NCI-H2171 (cell line): ENCODE data around the gene LIPA.

Experiments used
- DNase-seq: peaks from one replicate; lab custom pipeline; 2025; lab: John Stamatoyannopoulos, UW

Gene LIPA

DNA sequence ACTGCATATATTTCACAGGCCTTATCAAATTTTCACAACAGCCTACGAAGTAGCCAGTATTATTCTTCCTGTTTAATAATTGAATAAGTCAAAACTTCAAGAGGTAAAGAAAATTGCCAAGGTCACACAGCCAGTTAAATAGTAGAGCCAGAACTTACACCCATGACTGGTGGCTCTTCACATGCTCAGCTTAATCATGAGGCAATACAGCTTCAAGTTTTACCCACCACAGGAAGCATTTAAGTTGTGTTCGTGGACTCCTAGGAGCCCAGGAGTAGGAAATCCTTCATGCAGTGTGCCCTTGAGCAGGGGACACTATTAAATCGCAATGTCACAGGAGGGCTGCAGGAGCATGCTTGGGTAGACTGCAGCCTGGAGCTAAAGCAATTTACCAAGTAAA lies 11.1 kb downstream of the LIPA start:
- no peak for DNase-seq

DNA sequence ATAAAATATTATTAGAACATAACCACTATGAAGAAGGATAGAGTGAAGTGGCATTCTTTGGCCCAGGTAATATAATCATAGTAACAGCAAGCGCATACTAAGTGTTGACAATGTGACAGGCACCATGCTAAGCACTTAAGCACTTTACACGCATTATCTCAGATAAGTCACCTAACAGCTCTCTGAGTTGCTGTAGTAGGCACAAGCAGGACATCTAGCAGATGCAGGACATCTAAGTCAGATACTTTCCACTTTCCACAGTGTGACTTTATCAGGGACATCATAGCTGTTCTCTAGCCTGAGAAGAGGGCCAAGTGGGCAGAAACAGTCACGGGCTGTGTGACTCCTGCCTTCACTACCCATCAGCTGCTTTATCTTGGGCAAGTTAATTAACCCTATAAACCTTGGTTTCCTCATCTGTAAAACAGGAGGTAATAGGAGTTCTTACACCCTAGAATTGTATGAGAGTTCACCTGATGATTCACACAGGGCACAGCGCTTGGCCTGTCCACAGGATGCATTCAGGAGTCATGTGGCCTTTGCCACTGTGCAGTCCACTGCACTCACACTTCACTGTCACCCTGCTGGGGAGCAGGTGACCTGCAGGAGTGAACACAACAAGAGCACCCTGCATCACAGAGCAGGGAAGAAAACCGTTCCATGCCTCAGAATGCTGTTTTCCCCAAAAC lies 12.5 kb downstream of the LIPA start:
- no peak for DNase-seq

GRCh38 chr10:89237849-89238248 lies 13.7 kb downstream of the LIPA start:
- DNase-seq = no peak

DNA sequence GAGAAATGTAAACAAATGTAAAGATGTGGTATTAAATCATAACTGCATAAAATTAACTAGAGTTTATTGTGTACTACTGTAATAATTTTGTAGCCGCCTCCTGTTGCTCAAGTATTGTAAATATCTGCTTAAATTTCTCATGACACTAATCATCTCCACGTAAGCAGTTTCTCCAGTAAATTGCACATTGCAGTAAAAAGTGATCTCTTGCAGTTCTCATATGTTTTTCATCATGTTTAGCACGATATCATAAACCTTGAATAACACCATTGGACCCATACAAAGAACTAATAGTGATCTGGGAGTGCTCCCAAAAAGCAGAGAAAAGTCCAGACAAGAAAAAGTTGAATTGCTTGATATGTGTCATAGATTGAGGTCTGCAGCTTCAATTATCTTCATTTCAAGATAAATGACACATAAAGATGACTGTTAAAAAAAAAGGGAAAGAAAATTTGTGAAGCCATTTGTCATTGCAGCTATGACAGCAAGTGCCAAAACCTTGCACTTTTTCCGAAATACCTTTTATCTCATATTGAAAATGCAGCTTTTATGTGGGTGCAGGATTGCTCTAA lies 15.3 kb downstream of the LIPA start:
- DNase-seq = no peak

- DNase-seq = no peak
Observed at GRCh38 chr10:89235073-89235798, 16.3 kb downstream of the LIPA start.

DNA sequence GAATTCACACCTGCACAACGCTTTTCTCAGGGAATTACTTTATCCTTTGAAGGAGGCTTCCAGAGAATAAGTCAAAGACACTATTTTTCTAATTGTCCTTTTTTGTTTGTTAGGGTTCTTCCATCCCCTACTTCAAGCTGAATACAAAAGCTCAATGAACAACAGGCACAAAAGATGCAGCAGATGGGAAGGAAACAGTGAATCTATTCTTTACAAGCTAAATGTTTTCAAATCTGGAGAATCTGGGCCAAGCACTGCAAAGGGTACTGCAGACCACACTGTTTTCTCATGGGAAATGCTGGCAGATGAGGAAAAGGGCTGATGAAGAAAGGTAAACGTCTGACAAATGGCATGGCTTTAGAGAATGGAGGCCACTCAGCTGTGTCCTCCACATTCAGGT lies 18.5 kb downstream of the LIPA start:
- DNase-seq = no peak

GRCh38 chr10:89228962-89229361 lies 22.6 kb downstream of the LIPA start:
- DNase-seq = no peak

DNA sequence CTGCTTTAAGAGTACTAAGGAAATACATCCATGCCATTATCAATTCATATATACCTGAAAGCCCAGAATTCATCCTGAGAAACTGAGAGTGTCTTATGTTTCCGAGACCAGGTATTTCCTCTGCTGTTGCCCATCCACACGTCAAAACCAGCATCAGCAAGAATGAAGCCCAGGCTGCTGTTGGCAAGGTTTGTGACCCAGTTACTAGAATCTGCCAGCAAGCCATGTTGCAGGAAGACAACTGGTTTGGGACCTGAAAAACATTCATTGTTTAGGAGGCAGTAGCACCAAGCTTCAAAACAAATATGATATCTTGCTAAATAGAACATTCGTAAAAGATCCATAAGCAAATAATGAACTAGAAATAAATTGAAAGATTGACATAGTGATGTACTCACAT lies 23.4 kb downstream of the LIPA start:
- DNase-seq = no peak

DNA sequence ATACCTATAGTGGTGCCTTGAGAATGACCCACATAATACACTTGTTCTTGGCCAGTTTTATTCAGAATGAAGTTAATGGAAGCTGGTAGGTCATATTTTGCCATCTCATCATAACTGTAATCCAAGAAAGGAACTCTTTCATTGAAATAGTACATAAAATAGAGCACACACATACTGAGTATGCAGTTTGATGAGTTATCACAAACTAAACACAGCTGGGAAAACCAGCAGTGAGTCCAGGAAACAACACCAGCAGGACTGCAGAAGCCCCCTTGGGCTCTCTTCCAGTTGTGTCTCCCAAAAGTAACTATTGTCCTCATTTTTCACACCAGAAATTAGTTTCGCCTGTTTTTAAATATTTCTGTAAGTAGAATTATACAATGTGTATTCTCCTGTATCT lies 24.7 kb downstream of the LIPA start:
- DNase-seq = no peak

GRCh38 chr10:89224739-89225443 lies 26.7 kb downstream of the LIPA start:
- DNase-seq = no peak

- DNase-seq = no peak
Observed at GRCh38 chr10:89221919-89222318, 29.7 kb downstream of the LIPA start.

- no peak for DNase-seq
Observed at GRCh38 chr10:89219513-89220218, 31.9 kb downstream of the LIPA start.

GRCh38 chr10:89217057-89217990 lies 34.3 kb downstream of the LIPA start:
- DNase-seq = no peak

- DNase-seq = no peak
Observed at GRCh38 chr10:89216056-89216455, 35.5 kb downstream of the LIPA start.

DNA sequence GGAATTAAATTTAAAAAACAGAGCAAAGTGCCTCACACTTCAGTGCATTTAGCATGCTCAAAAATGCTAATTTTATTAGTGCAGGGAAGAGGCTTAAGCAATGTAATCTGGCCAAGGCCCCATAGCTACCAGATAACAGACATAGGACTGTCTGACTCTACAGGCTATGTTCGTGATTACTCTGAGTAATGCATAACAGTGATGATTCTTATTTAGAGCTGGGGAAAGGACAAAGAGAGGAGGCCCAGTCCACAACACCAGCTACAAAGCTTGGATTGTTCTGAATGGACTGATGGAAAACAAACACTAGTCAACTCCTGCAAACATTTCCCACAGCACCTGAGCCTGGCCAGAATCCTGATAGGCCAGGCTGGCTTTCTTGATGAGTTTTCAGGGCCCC lies 36.1 kb downstream of the LIPA start:
- no peak for DNase-seq

- DNase-seq = no peak
Observed at GRCh38 chr10:89214566-89215165, 36.9 kb downstream of the LIPA start.

GRCh38 chr10:89213191-89213808 lies 38.3 kb downstream of the LIPA start:
- DNase-seq = no peak

- DNase-seq = no peak
Observed at GRCh38 chr10:89210794-89211425, 40.7 kb downstream of the LIPA start.

GRCh38 chr10:89209718-89210117 lies 41.9 kb downstream of the LIPA start:
- DNase-seq = no peak
